WTC11 (cell line): Measurements from ENCODE around the gene RAI1. TPM values are rescaled to one million over a fixed set of nuclear protein-coding genes. Genes with fewer than 3 reads are reported as not detected.

ENCODE experiments used
- ATAC-seq: fragments of 200-7000 bp; cut with Tn5 transposase; 2 replicates; pipeline ENCODE4 v1.10.0; 2021; ENCODE audit warnings: mild to moderate bottlenecking, moderate library complexity
- CTCF ChIA-PET: fragments of 300-600 bp; sonication (Branson Sonifier 250); formaldehyde crosslinking; loops from one replicate; lab custom pipeline; 2021; ENCODE audit warnings: antibody characterized with exemption; lab: Charles Lee
- POLR2A ChIA-PET: fragments of 350-600 bp; sonication (Branson Sonifier 250); formaldehyde crosslinking; loops from one replicate; lab custom pipeline; 2021; ENCODE audit warnings: antibody characterized with exemption; lab: Charles Lee
- DNase-seq: peaks from one replicate; pipeline ENCODE4 v3.0.0; 2021; ENCODE audit warnings: low spot score
- H3K27ac Mint-ChIP-seq: 2 replicates; pipeline ENCODE4 v1.8.0; 2021; ENCODE audit warnings: mixed read lengths
- H3K27me3 Mint-ChIP-seq: 2 replicates; pipeline ENCODE4 v1.8.0; 2021; ENCODE audit warnings: low read depth, mild to moderate bottlenecking, moderate library complexity, mixed read lengths
- H3K36me3 Mint-ChIP-seq: 2 replicates; pipeline ENCODE4 v1.8.0; 2021; ENCODE audit warnings: mixed read lengths
- H3K4me1 Mint-ChIP-seq: 2 replicates; pipeline ENCODE4 v1.8.0; 2022; ENCODE audit warnings: mixed read lengths
- H3K4me3 Mint-ChIP-seq: 2 replicates; pipeline ENCODE4 v1.8.0; 2021; ENCODE audit warnings: mild to moderate bottlenecking, moderate library complexity, mixed read lengths
- H3K9me3 Mint-ChIP-seq: 2 replicates; pipeline ENCODE4 v1.8.0; 2021; ENCODE audit warnings: mixed read lengths
- CBFB ChIP-seq: sonication (generic); formaldehyde crosslinking; IDR thresholded peaks from 2 replicates; pipeline ENCODE4 v1.8.1; 2022; ENCODE audit warnings: mild to moderate bottlenecking, low read depth, missing genetic modification reagents
- FOXJ3 ChIP-seq: sonication (generic); formaldehyde crosslinking; IDR thresholded peaks from 2 replicates; pipeline ENCODE4 v1.9.0; 2021; ENCODE audit warnings: missing genetic modification reagents, mild to moderate bottlenecking, borderline replicate concordance
- HMGXB4 ChIP-seq: sonication (generic); formaldehyde crosslinking; IDR thresholded peaks from 2 replicates; pipeline ENCODE4 v1.8.1; 2023; ENCODE audit warnings: mild to moderate bottlenecking, moderate library complexity, missing genetic modification reagents
- IRF1 ChIP-seq: sonication (generic); formaldehyde crosslinking; IDR thresholded peaks from 2 replicates; pipeline ENCODE4 v1.8.0; 2023; ENCODE audit warnings: missing genetic modification reagents
- IRF2 ChIP-seq: sonication (generic); formaldehyde crosslinking; IDR thresholded peaks from 2 replicates; pipeline ENCODE4 v1.8.0; 2022; ENCODE audit warnings: low read depth, missing genetic modification reagents, borderline replicate concordance
- KAT7 ChIP-seq: sonication (generic); formaldehyde crosslinking; IDR thresholded peaks from 2 replicates; pipeline ENCODE4 v1.8.1; 2023; ENCODE audit warnings: missing genetic modification reagents, mild to moderate bottlenecking, borderline replicate concordance
- NFYB ChIP-seq: sonication (generic); formaldehyde crosslinking; conservative IDR thresholded peaks from 2 replicates; pipeline ENCODE4 v1.8.0; 2022; ENCODE audit warnings: low read depth, missing genetic modification reagents
- NR2C2 ChIP-seq: sonication (generic); formaldehyde crosslinking; IDR thresholded peaks from 2 replicates; pipeline ENCODE4 v1.8.0; 2022; ENCODE audit warnings: mild to moderate bottlenecking, missing genetic modification reagents
- SMAD4 ChIP-seq: sonication (generic); formaldehyde crosslinking; IDR thresholded peaks from 2 replicates; pipeline ENCODE4 v1.8.0; 2022; ENCODE audit warnings: mild to moderate bottlenecking, missing genetic modification reagents
- SP1 ChIP-seq: sonication (generic); formaldehyde crosslinking; conservative IDR thresholded peaks from 2 replicates; pipeline ENCODE4 v1.8.1; 2022; ENCODE audit warnings: missing genetic modification reagents
- ZBTB43 ChIP-seq: sonication (generic); formaldehyde crosslinking; IDR thresholded peaks from 2 replicates; pipeline ENCODE4 v1.8.1; 2023; ENCODE audit warnings: mild to moderate bottlenecking, missing genetic modification reagents
- ZNF232 ChIP-seq: sonication (generic); formaldehyde crosslinking; IDR thresholded peaks from 2 replicates; pipeline ENCODE4 v1.8.0; 2022; ENCODE audit warnings: mild to moderate bottlenecking, missing genetic modification reagents
- ZNF317 ChIP-seq: sonication (generic); formaldehyde crosslinking; IDR thresholded peaks from 2 replicates; pipeline ENCODE4 v1.8.1; 2023; ENCODE audit warnings: low read depth, mild to moderate bottlenecking, moderate library complexity, missing genetic modification reagents, borderline replicate concordance
- ZNF532 ChIP-seq: fragments of 250-450 bp; sonication (Bioruptor Pico); IDR thresholded peaks from 2 replicates; pipeline ENCODE4 v1.9.0; 2021; ENCODE audit warnings: mild to moderate bottlenecking, borderline replicate concordance
- total RNA-seq: library from RNA; stranded (reverse); gene quantifications from 3 replicates; pipeline ENCODE4 v1.2.3, GENCODE V29; 2021
- TF ChIP-seq, protein P1 (sequence below): sonication (generic); formaldehyde crosslinking; IDR thresholded peaks from 2 replicates; pipeline ENCODE4 v1.8.0; 2022; ENCODE audit warnings: mild to moderate bottlenecking, missing genetic modification reagents
- TF ChIP-seq, protein P2 (sequence below): fragments of 200-600 bp; IDR thresholded peaks from 2 replicates; pipeline ENCODE4 v1.8.0; 2022; ENCODE audit warnings: antibody characterized with exemption
- TF ChIP-seq, protein P3 (sequence below): sonication (generic); formaldehyde crosslinking; IDR thresholded peaks from 2 replicates; pipeline ENCODE4 v1.8.0; 2022; ENCODE audit warnings: mild to moderate bottlenecking, missing genetic modification reagents
- TF ChIP-seq, protein P4 (sequence below): sonication (generic); formaldehyde crosslinking; IDR thresholded peaks from 2 replicates; pipeline ENCODE4 v1.8.1; 2022; ENCODE audit warnings: mild to moderate bottlenecking, moderate library complexity, missing genetic modification reagents

Gene RAI1
- total RNA-seq, 1 experiment from 2014 or later: 12.7 TPM

GRCh38 chr17:17859909-17860765, 178.9 kb downstream of the RAI1 start:
- H3K27ac Mint-ChIP-seq: no peak overlapping the region
- no peaks in the 10 kb centered on the region for H3K27me3 Mint-ChIP-seq
- POLR2A ChIA-PET: interaction anchor here (0.6 to 1.7 kb wide), 5 partner anchors 13 to 61 kb away, joined by 3 to 16 read pairs (median 3); partner anchors contain the start of gene SREBF1
- DNase-seq (peak; percentile 75), ATAC-seq (peak; percentile 93)
- no peaks in the 10 kb centered on the region for H3K36me3 Mint-ChIP-seq
- no peaks in the 10 kb centered on the region for H3K9me3 Mint-ChIP-seq
- CTCF ChIA-PET: interaction anchor here (0.5 to 4.0 kb wide), 29 partner anchors 9 to 465 kb away, joined by 3 to 60 read pairs (median 6); partner anchors contain the start of gene SREBF1
- TF ChIP-seq IRF2 (no peak), CBFB (CRISPR knock-in tag) (no peak), HMGXB4 (CRISPR knock-in tag) (peak; percentile 35; the same call in 1 of the 2 replicates), NR2C2 (CRISPR knock-in tag) (no peak), ZNF532 (CRISPR knock-in tag) (no peak), ZNF317 (CRISPR knock-in tag) (no peak), SP1 (0 out of 2 replicates have a peak, but pooled peaks have one; percentile 37), NFYB (no peak), IRF1 (CRISPR knock-in tag) (no peak), SMAD4 (CRISPR knock-in tag) (no peak)
- TF ChIP-seq, protein P1, sequence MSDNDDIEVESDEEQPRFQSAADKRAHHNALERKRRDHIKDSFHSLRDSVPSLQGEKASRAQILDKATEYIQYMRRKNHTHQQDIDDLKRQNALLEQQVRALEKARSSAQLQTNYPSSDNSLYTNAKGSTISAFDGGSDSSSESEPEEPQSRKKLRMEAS: 0 out of 2 replicates have a peak, but pooled peaks have one; percentile 59
- TF ChIP-seq, protein P2, sequence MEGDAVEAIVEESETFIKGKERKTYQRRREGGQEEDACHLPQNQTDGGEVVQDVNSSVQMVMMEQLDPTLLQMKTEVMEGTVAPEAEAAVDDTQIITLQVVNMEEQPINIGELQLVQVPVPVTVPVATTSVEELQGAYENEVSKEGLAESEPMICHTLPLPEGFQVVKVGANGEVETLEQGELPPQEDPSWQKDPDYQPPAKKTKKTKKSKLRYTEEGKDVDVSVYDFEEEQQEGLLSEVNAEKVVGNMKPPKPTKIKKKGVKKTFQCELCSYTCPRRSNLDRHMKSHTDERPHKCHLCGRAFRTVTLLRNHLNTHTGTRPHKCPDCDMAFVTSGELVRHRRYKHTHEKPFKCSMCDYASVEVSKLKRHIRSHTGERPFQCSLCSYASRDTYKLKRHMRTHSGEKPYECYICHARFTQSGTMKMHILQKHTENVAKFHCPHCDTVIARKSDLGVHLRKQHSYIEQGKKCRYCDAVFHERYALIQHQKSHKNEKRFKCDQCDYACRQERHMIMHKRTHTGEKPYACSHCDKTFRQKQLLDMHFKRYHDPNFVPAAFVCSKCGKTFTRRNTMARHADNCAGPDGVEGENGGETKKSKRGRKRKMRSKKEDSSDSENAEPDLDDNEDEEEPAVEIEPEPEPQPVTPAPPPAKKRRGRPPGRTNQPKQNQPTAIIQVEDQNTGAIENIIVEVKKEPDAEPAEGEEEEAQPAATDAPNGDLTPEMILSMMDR: peak; percentile 94
- H3K4me1 Mint-ChIP-seq: peaks cover 11% of the 10 kb centered on the region
- no peak overlapping the region for H3K4me3 Mint-ChIP-seq

- ChIA-PET POLR2A (interaction anchor here (0.9 to 1.7 kb wide), 3 partner anchors 16 to 37 kb away, joined by 3 to 16 read pairs (median 3); partner anchors contain the start of gene SREBF1), CTCF (interaction anchor here (0.5 to 4.0 kb wide), 25 partner anchors 9 to 465 kb away, joined by 3 to 60 read pairs (median 6); partner anchors contain the start of gene SREBF1)
- TF ChIP-seq KAT7: no peak
- TF ChIP-seq ZNF232 (CRISPR knock-in tag): no peak
- TF ChIP-seq, protein P3, sequence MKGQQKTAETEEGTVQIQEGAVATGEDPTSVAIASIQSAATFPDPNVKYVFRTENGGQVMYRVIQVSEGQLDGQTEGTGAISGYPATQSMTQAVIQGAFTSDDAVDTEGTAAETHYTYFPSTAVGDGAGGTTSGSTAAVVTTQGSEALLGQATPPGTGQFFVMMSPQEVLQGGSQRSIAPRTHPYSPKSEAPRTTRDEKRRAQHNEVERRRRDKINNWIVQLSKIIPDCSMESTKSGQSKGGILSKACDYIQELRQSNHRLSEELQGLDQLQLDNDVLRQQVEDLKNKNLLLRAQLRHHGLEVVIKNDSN: no peak
- TF ChIP-seq NFYB: no peak
- no peak for TF ChIP-seq FOXJ3 (CRISPR knock-in tag)
- TF ChIP-seq, protein P4, sequence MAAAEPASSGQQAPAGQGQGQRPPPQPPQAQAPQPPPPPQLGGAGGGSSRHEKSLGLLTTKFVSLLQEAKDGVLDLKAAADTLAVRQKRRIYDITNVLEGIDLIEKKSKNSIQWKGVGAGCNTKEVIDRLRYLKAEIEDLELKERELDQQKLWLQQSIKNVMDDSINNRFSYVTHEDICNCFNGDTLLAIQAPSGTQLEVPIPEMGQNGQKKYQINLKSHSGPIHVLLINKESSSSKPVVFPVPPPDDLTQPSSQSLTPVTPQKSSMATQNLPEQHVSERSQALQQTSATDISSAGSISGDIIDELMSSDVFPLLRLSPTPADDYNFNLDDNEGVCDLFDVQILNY: no peak
- no peak for TF ChIP-seq ZBTB43 (CRISPR knock-in tag)
- no peak for DNase-seq
- Mint-ChIP-seq H3K36me3 (no peaks in the 10 kb centered on the region), H3K4me3 (no peak overlapping the region), H3K9me3 (no peaks in the 10 kb centered on the region), H3K27me3 (no peaks in the 10 kb centered on the region), H3K4me1 (peaks cover 11% of the 10 kb centered on the region), H3K27ac (no peak overlapping the region)
- peak; percentile 14; the same call in 1 of the 2 replicates for ATAC-seq
These were observed 179.5 kb downstream of the RAI1 start for GRCh38 chr17:17860766-17861107.
